22Rv1 (cell line): Measurements from ENCODE around the gene TBC1D25.

Source experiments
- CTCF ChIP-seq: fragments of 450-650 bp; IDR thresholded peaks from 2 replicates; pipeline ENCODE4 v1.5.1; 2017; ENCODE audit warnings: mild to moderate bottlenecking
- ZFX ChIP-seq: fragments of 450-650 bp; IDR thresholded peaks from 2 replicates; pipeline ENCODE4 v1.6.1; 2017; ENCODE audit warnings: antibody characterized with exemption, borderline replicate concordance

DNA sequence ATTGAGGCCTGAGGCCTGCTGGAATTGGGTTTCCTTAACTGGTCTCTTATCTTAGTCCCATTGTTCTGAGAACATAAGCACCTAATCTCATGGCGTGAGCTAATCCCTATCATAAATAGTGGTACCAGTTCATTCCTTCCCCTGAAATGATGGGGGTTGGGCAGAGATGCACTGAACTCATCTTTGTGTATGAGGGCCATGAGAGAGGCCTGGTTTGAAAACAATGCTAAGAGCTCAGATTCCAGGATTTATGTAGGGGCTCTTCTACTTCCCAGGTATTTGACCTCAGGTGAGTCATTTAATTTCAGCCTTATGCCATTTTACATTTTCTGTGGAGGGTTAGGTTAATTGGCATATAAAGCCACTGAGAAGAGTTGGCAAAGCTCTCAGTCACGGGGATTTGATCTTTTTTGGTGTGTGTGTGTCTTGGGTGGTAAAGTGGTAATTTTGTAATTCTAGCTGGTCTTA, 39.2 kb downstream of the TBC1D25 start:
- TF ChIP-seq CTCF (no peak), ZFX (no peak)
